K562 (cell line): ENCODE data around the gene EMILIN1. TPM values are rescaled to one million over a fixed set of nuclear protein-coding genes. Genes with fewer than 3 reads are reported as not detected.

Source experiments
- ARID1B ChIP-seq: fragments of 450-650 bp; IDR thresholded peaks from 2 replicates; pipeline ENCODE4 v1.6.1; 2016; ENCODE audit warnings: antibody characterized with exemption, mild to moderate bottlenecking, inconsistent platforms
- BACH1 ChIP-seq: fragments of 200-800 bp; sonication (Bioruptor generic); IDR thresholded peaks from 2 replicates; pipeline ENCODE4 v1.6.1; 2016; ENCODE audit warnings: missing genetic modification characterization, missing compliant biosample characterization
- ESRRA ChIP-seq: fragments of 450-650 bp; IDR thresholded peaks from 2 replicates; pipeline ENCODE4 v1.6.1; 2014; ENCODE audit warnings: low read depth, mild to moderate bottlenecking, moderate library complexity, borderline replicate concordance
- FOXJ3 ChIP-seq: sonication (generic); formaldehyde crosslinking; IDR thresholded peaks from 2 replicates; pipeline ENCODE4 v1.4.0; 2020; ENCODE audit warnings: mild to moderate bottlenecking, missing genetic modification reagents
- HNRNPL ChIP-seq: fragments of 200-400 bp; formaldehyde crosslinking; IDR thresholded peaks from 2 replicates; pipeline ENCODE4 v1.6.1; 2017; ENCODE audit warnings: low read depth, mild to moderate bottlenecking, low read length
- MAFG ChIP-seq: fragments of 450-650 bp; conservative IDR thresholded peaks from 2 replicates; pipeline ENCODE4 v1.6.1; 2016; ENCODE audit warnings: missing genetic modification characterization, missing compliant biosample characterization
- MAZ ChIP-seq, 2 experiments: fragments of 450-650 bp in 1 of 2; sonication (generic) in 1 of 2; formaldehyde crosslinking; IDR thresholded peaks in 1 of 2; conservative IDR thresholded peaks in 1 of 2; 2 replicates each; pipeline versions ENCODE4 v1.4.0 to v1.5.0; 2020; ENCODE audit warnings: mild to moderate bottlenecking in 1 of 2, missing genetic modification reagents in 1 of 2
- MBD2 ChIP-seq: sonication (generic); IDR thresholded peaks from 2 replicates; pipeline ENCODE4 v1.6.1; 2016; ENCODE audit warnings: low read depth, borderline replicate concordance
- NELFE ChIP-seq: IDR thresholded peaks from 2 replicates; pipeline ENCODE4 v1.6.1; 2011; ENCODE audit warnings: mild to moderate bottlenecking; ENCODE audit not compliant: insufficient read depth, insufficient read length
- NR1H2 ChIP-seq: sonication (generic); formaldehyde crosslinking; IDR thresholded peaks from 2 replicates; pipeline ENCODE4 v1.4.0; 2020; ENCODE audit warnings: mild to moderate bottlenecking, missing genetic modification reagents
- NR2C1 ChIP-seq, 2 experiments: fragments of 450-650 bp; IDR thresholded peaks; 2 replicates each; pipeline ENCODE4 v1.6.1; 2017; ENCODE audit warnings: mild to moderate bottlenecking in 2 of 2, antibody characterized with exemption in 1 of 2, inconsistent platforms in 1 of 2, missing compliant biosample characterization in 1 of 2, missing genetic modification characterization in 1 of 2
- PHF21A ChIP-seq: fragments of 450-650 bp; IDR thresholded peaks from 2 replicates; pipeline ENCODE4 v1.6.1; 2017; ENCODE audit warnings: low read depth, borderline replicate concordance
- POU5F1 ChIP-seq: fragments of 150-350 bp; IDR thresholded peaks from 2 replicates; pipeline ENCODE4 v1.6.1; 2014; ENCODE audit warnings: borderline replicate concordance, low read length, low read depth, mild to moderate bottlenecking; ENCODE audit not compliant: partially characterized antibody
- RNF2 ChIP-seq: sonication (generic); IDR thresholded peaks from 2 replicates; pipeline ENCODE4 v1.6.1; 2016
- XRCC5 ChIP-seq: fragments of 200-400 bp; formaldehyde crosslinking; IDR thresholded peaks from 2 replicates; pipeline ENCODE4 v1.6.1; 2017; ENCODE audit warnings: low read depth, mild to moderate bottlenecking, low read length
- ZBTB11 ChIP-seq, 3 experiments: fragments of 200-800 bp in 1 of 3; fragments of 250-450 bp in 1 of 3; fragments of 450-650 bp in 1 of 3; sonication (Bioruptor Pico) in 1 of 3; sonication (Bioruptor generic) in 1 of 3; formaldehyde crosslinking in 1 of 3; IDR thresholded peaks; 2 replicates each; pipeline versions ENCODE4 v1.6.1 to v1.8.0; 2016 to 2022; ENCODE audit warnings: mild to moderate bottlenecking in 2 of 3, missing genetic modification characterization in 2 of 3, missing compliant biosample characterization in 1 of 3, moderate library complexity in 1 of 3
- ZNF140 ChIP-seq: fragments of 250-450 bp; sonication (Bioruptor Pico); IDR thresholded peaks from 2 replicates; pipeline ENCODE4 v1.8.0; 2021; ENCODE audit warnings: moderate library complexity, mild to moderate bottlenecking, inconsistent platforms
- ZNF253 ChIP-seq: fragments of 250-450 bp; sonication (Bioruptor Pico); conservative IDR thresholded peaks from 2 replicates; pipeline ENCODE4 v1.6.1; 2021; ENCODE audit warnings: mild to moderate bottlenecking
- ZNF282 ChIP-seq: sonication (generic); formaldehyde crosslinking; IDR thresholded peaks from 2 replicates; pipeline ENCODE4 v1.8.1; 2023; ENCODE audit warnings: missing genetic modification reagents
- ZZZ3 ChIP-seq: fragments of 450-650 bp; IDR thresholded peaks from 2 replicates; pipeline ENCODE4 v1.6.1; 2016; ENCODE audit warnings: antibody characterized with exemption, mild to moderate bottlenecking, moderate library complexity
- polyA plus RNA-seq, 8 experiments: library from polyadenylated mRNA; depleted of rRNA in 4 of 8; stranded (reverse) in 5 of 8; unstranded in 3 of 8; fragments of >200 nt; fragmentation: Nextera tagmentation in 2 of 8; fragmentation: Illumina TruSeq in 1 of 8; extraction: Ambion mirVana in 2 of 8; extraction: Trizol in 1 of 8; gene quantifications; 2 replicates each; pipeline versions ENCODE4 v1.2.1 to v1.2.3, GENCODE V29; 2011 to 2014; ENCODE audit warnings: inconsistent platforms in 1 of 8, missing spikeins in 1 of 8
- total RNA-seq, 7 experiments: library from RNA; depleted of rRNA in 6 of 7; stranded (reverse); fragments of >200 nt in 6 of 7; fragmentation: Illumina TruSeq in 2 of 7; extraction: Trizol in 2 of 7; gene quantifications; 2 replicates each; pipeline versions ENCODE4 v1.2.1 to v1.2.3, GENCODE V29; 2011 to 2021; ENCODE audit warnings: low replicate concordance in 1 of 7
- TF ChIP-seq, protein P1 (sequence below): sonication (generic); formaldehyde crosslinking; IDR thresholded peaks from 2 replicates; pipeline ENCODE4 v1.8.1; 2023; ENCODE audit warnings: missing genetic modification reagents, mild to moderate bottlenecking, borderline replicate concordance

Gene EMILIN1
- total and polyA plus RNA-seq, 9 of the 15 experiments (the other 6 are each of a cell fraction or from before 2014, with no cell fraction given): 0.04 to 2.7 (median 0.54) TPM; not detected in 2

DNA sequence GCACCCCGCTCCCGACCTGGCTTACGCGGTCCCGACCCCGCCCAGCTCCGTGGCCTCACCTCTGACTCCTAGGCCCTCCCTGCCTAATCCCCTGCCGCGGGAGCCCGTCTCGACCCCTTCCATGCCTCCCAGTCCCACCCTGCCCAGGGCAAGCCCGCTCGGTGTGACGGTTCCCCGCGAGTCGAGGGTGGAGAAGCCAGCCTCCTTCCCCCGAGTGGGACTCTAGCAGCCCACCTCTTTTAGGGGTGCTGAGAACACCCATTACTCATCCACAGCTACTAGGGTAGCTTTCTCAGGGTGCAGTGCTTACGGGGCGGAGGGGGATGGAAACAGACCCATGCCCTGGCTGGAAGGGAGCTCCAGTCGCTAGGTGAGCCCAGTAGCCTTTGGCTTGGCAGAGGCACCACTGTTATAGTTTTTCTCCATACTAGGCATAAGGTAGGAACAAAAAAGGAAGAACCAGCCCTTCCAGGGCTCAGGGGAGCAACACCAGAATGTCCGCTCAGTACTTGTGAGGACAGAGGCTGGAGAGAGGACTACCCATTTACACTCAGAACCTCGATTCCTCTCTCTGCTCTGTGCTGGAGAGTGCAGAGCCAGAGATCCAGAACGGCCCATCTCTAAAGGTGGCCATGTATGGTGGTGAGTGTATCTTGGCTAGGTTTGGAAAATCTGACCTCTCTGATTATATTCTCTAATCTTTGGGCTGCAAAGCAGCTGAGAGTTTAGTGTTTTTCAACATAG, 26.3 kb upstream of the EMILIN1 start (continued):
- TF ChIP-seq POU5F1 (no peak), ZNF282 (CRISPR knock-in tag) (no peak), ZZZ3 (no peak), NR1H2 (CRISPR knock-in tag) (no peak), MAFG (tag) (no peak), ARID1B (no peak), NELFE (no peak), PHF21A (no peak), NR2C1 (IDR thresholded peaks at IDR 0.05) (no peak), NR2C1 (tag; IDR thresholded peaks at IDR 0.05) (no peak), MBD2 (no peak), HNRNPL (no peak), ZNF140 (CRISPR knock-in tag) (no peak), RNF2 (no peak), ESRRA (no peak), MAZ (CRISPR knock-in tag; conservative IDR thresholded peaks at IDR 0.05 in 1 of 2, IDR thresholded peaks at IDR 0.05 in 1 of 2) (peak in 1 of 2 experiments; percentile 25; a peak in 1 of 4 replicates), XRCC5 (no peak), FOXJ3 (no peak), BACH1 (tag) (no peak), ZNF253 (no peak), ZBTB11 (CRISPR knock-in tag; IDR thresholded peaks at IDR 0.05) (no peak)
- TF ChIP-seq, protein P1, sequence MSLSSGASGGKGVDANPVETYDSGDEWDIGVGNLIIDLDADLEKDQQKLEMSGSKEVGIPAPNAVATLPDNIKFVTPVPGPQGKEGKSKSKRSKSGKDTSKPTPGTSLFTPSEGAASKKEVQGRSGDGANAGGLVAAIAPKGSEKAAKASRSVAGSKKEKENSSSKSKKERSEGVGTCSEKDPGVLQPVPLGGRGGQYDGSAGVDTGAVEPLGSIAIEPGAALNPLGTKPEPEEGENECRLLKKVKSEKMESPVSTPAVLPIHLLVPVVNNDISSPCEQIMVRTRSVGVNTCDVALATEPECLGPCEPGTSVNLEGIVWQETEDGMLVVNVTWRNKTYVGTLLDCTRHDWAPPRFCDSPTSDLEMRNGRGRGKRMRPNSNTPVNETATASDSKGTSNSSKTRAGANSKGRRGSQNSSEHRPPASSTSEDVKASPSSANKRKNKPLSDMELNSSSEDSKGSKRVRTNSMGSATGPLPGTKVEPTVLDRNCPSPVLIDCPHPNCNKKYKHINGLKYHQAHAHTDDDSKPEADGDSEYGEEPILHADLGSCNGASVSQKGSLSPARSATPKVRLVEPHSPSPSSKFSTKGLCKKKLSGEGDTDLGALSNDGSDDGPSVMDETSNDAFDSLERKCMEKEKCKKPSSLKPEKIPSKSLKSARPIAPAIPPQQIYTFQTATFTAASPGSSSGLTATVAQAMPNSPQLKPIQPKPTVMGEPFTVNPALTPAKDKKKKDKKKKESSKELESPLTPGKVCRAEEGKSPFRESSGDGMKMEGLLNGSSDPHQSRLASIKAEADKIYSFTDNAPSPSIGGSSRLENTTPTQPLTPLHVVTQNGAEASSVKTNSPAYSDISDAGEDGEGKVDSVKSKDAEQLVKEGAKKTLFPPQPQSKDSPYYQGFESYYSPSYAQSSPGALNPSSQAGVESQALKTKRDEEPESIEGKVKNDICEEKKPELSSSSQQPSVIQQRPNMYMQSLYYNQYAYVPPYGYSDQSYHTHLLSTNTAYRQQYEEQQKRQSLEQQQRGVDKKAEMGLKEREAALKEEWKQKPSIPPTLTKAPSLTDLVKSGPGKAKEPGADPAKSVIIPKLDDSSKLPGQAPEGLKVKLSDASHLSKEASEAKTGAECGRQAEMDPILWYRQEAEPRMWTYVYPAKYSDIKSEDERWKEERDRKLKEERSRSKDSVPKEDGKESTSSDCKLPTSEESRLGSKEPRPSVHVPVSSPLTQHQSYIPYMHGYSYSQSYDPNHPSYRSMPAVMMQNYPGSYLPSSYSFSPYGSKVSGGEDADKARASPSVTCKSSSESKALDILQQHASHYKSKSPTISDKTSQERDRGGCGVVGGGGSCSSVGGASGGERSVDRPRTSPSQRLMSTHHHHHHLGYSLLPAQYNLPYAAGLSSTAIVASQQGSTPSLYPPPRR (CRISPR knock-in tag): no peak
